ENCODE data around the gene RNPEPL1. TPM values are rescaled to one million over a fixed set of nuclear protein-coding genes. Genes with fewer than 3 reads are reported as not detected.
A peak's percentile ranks its signal among the peaks of the same experiment; 100 is the strongest.

RNPEPL1 gene, protein sequence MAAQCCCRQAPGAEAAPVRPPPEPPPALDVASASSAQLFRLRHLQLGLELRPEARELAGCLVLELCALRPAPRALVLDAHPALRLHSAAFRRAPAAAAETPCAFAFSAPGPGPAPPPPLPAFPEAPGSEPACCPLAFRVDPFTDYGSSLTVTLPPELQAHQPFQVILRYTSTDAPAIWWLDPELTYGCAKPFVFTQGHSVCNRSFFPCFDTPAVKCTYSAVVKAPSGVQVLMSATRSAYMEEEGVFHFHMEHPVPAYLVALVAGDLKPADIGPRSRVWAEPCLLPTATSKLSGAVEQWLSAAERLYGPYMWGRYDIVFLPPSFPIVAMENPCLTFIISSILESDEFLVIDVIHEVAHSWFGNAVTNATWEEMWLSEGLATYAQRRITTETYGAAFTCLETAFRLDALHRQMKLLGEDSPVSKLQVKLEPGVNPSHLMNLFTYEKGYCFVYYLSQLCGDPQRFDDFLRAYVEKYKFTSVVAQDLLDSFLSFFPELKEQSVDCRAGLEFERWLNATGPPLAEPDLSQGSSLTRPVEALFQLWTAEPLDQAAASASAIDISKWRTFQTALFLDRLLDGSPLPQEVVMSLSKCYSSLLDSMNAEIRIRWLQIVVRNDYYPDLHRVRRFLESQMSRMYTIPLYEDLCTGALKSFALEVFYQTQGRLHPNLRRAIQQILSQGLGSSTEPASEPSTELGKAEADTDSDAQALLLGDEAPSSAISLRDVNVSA
- 34.9 TPM for total RNA-seq (2013)
- polyA plus RNA-seq (100 to 1,000 TPM in 1 of 3 donors, 10 to 100 TPM in 2; 15.4 to 100 (median 36.4) TPM), polyA minus RNA-seq (50.8 and 86.6 TPM in 2 replicates), total RNA-seq (19.0 to 146 (median 72.4) reads per million in 11 experiments)

DNA sequence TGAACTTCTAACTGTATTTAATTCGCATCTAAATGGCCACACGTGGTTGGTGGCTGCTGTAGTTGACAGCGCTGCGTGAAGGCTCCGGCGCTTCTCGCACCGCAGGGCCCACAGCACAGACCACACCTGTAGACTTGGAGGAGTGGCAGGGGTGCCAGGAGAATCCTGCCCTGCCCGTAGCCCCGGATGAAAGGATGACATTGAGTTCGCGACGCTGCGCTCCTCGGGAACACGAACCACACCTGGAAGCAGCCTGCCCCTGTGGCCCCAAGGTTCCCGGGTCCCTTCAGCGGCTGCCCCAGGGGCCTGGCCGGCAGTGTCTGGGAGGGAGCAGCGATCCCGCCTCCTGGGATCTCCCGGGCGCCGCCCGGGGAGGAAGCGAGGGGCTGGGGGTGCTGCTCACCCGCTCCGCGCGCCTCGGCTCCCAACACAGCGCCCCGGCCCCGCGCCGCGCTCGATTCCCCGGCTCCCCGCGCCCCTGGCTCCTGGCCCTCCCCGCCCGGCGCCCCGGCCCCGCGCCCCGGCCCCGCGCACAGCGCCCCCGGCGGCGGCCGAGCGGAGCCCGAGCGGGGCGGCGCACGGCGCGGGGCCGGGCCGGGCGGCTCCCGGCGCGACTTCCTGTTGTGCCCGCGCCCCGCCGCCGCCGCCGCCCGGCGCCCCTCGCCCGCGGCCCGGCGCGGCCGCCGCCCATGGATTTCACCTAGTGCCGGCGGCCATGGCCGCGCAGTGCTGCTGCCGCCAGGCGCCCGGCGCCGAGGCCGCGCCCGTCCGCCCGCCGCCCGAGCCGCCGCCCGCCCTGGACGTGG, at the start of gene RNPEPL1:
Gene RNPEPL1, plus strand, starts transcription at position 613 of the 806 bp plus-strand sequence. Its CDS starts 103 bp downstream, at position 716.
- Histone ChIP-seq H2AFZ (ENCODE audit: insufficient read depth, low read depth, low read length, poor library complexity, severe bottlenecking) (peak within 1 kb of the TSS; percentile 64), H3K27me3 (ENCODE audit: control insufficient read depth in 2 of 2, insufficient read depth in 2 of 2, low read length in 2 of 2) (no peaks in the 10 kb centered on the region), H4K20me1 (ENCODE audit: insufficient read depth, low read length) (peaks cover 42% of the 10 kb centered on the region), H3K4me1 (ENCODE audit: control insufficient read depth in 1 of 2, insufficient read depth in 2 of 2, low read length in 2 of 2) (peaks cover 69 to 78% of the 10 kb centered on the region in 2 donors), H3K36me3 (replicated peaks in 1 of 2; ENCODE audit: control insufficient read depth in 1 of 2, insufficient read depth in 2 of 2, low read length in 2 of 2) (peaks cover 12 to 20% of the 10 kb centered on the region in 2 donors), H3K4me2 (replicated peaks; ENCODE audit: extremely low read depth, low read length, poor library complexity, severe bottlenecking) (peak within 1 kb of the TSS; percentile 92), H3K9me3 (replicated peaks in 1 of 2; ENCODE audit: control insufficient read depth in 1 of 2, insufficient read depth in 1 of 2, low read length in 2 of 2) (no peaks in the 10 kb centered on the region), H3K79me2 (ENCODE audit: insufficient read depth, low read length) (peaks cover 65% of the 10 kb centered on the region), H3K9ac (ENCODE audit: insufficient read depth, low read length, poor library complexity, severe bottlenecking) (peak within 1 kb of the TSS; percentile 81), H3K4me3 (replicated peaks in 1 of 3; ENCODE audit: low read depth in 2 of 3, low read length in 3 of 3) (peak within 1 kb of the TSS; percentile 61 to 83 (median 68)), H3K27ac (ENCODE audit: low read depth in 1 of 2, low read length in 2 of 2) (peak within 1 kb of the TSS; percentile 88 to 95)
- H3K36me3 Mint-ChIP-seq: peaks cover 24 to 40% of the 10 kb centered on the region in 2 donors
- TF ChIP-seq, protein P1, sequence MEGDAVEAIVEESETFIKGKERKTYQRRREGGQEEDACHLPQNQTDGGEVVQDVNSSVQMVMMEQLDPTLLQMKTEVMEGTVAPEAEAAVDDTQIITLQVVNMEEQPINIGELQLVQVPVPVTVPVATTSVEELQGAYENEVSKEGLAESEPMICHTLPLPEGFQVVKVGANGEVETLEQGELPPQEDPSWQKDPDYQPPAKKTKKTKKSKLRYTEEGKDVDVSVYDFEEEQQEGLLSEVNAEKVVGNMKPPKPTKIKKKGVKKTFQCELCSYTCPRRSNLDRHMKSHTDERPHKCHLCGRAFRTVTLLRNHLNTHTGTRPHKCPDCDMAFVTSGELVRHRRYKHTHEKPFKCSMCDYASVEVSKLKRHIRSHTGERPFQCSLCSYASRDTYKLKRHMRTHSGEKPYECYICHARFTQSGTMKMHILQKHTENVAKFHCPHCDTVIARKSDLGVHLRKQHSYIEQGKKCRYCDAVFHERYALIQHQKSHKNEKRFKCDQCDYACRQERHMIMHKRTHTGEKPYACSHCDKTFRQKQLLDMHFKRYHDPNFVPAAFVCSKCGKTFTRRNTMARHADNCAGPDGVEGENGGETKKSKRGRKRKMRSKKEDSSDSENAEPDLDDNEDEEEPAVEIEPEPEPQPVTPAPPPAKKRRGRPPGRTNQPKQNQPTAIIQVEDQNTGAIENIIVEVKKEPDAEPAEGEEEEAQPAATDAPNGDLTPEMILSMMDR (IDR thresholded peaks at IDR 0.05): peak; percentile 28
- H3K4me1 Mint-ChIP-seq: peaks cover 69% of the 10 kb centered on the region
- under 1% methylated on average over 102 of the region's 106 CpGs for WGBS (ENCODE audit: insufficient coverage)
- peak; percentile 23 to 63 (median 56) for DNase-seq
- H3K27me3 Mint-ChIP-seq (ENCODE audit: low read depth in 3 of 3): peaks cover 0 to 3% (median 2%) of the 10 kb centered on the region in 3 donors
- H3K27ac Mint-ChIP-seq: peak within 1 kb of the TSS; percentile 92 to 98 (median 94)
- intact Hi-C loops (cut with micrococcal nuclease): loop anchor here in 1 of 2 donors (2.0 kb wide), 1 partner anchor 19 kb away; the partner anchor contains the start of gene CAPN10
- H3K9me3 Mint-ChIP-seq: no peaks in the 10 kb centered on the region
- H3K4me3 Mint-ChIP-seq: peak within 1 kb of the TSS; percentile 86 to 95

Measured in CD14-positive monocyte (primary cell).